Keratinocyte (primary cell): Measurements from ENCODE around the gene C1QTNF5.

Source experiments
- CTCF ChIP-seq, 3 experiments: IDR thresholded peaks in 1 of 3; conservative IDR thresholded peaks in 1 of 3; optimal IDR thresholded peaks in 1 of 3; 2 replicates in 2 of 3; 3 replicates in 1 of 3; pipeline versions ENCODE3 to v1.5.1; 2011; ENCODE audit warnings: low read length in 3 of 3, mild to moderate bottlenecking in 3 of 3, moderate library complexity in 2 of 3, control low read depth in 1 of 3, inconsistent platforms in 1 of 3; ENCODE audit not compliant: insufficient read depth in 2 of 3; ENCODE audit errors: extremely low read depth in 1 of 3
- EZH2 ChIP-seq: IDR thresholded peaks from one replicate; pipeline ENCODE4 v1.6.1; 2012; ENCODE audit warnings: inconsistent platforms, mild to moderate bottlenecking, low read length, moderate library complexity

GRCh38 chr11:119376197-119376847 lies 35.6 kb upstream of the C1QTNF5 start:
- TF ChIP-seq EZH2 (no peak), CTCF (optimal IDR thresholded peaks at IDR 0.05 in 1 of 3, IDR thresholded peaks at IDR 0.05 in 1 of 3, conservative IDR thresholded peaks at IDR 0.05 in 1 of 3; ENCODE audit: extremely low read depth in 1 of 3, insufficient read depth in 2 of 3, low read length in 3 of 3) (no peak)
